Measurements from ENCODE around the gene SLC28A3. TPM values are rescaled to one million over a fixed set of nuclear protein-coding genes. Genes with fewer than 3 reads are reported as not detected.

SLC28A3 gene
- total RNA-seq, 1 experiment from 2014 or later, result not detected

GRCh38 chr9:84285381-84285780 lies 55.2 kb downstream of the SLC28A3 start:
- no peaks in the 10 kb centered on the region for H3K4me1 ChIP-seq (ENCODE audit: control insufficient read depth, insufficient read depth, low read length)
- H3K36me3 ChIP-seq (ENCODE audit: control insufficient read depth, insufficient read depth, low read length), result no peaks in the 10 kb centered on the region
- no peak for ATAC-seq
- TF ChIP-seq CTCF (IDR thresholded peaks at IDR 0.05) (no peak), REST (IDR thresholded peaks at IDR 0.05; ENCODE audit: insufficient read depth in 1 of 2, low read depth in 2 of 2, low read length in 1 of 2) (no peak), SIN3A (IDR thresholded peaks at IDR 0.05; ENCODE audit: borderline replicate concordance, insufficient read depth, low read depth, low read length) (no peak), TCF7L2 (IDR thresholded peaks at IDR 0.05; ENCODE audit: low read depth, low read length) (no peak), POLR2AphosphoS5 (IDR thresholded peaks at IDR 0.05; ENCODE audit: low read depth, low read length) (no peak)
- DNase-seq (ENCODE audit: low read depth, low spot score), result no peak
- no peak overlapping the region for H3K4me3 ChIP-seq (ENCODE audit: low read depth in 2 of 2, low read length in 2 of 2)
- H3K27ac ChIP-seq (ENCODE audit: low read length), result no peak overlapping the region
- CTCF ChIA-PET, result no interaction called here
- POLR2A ChIA-PET, result no interaction called here
- no peaks in the 10 kb centered on the region for H3K9me3 ChIP-seq (ENCODE audit: control insufficient read depth, insufficient read depth, low read depth, low read length)
- no TSS peak for BruUV-seq (replicated peaks)
- in situ Hi-C loops (cut with HindIII; ENCODE audit: low pct_unique_long_range_greater_than_20kb, low sequenced_read_pairs), result no loop called here
- no peaks in the 10 kb centered on the region; the same call in 1 of the 2 replicates for H3K27me3 ChIP-seq (ENCODE audit: control insufficient read depth, insufficient read depth, low read length)
- intact Hi-C loops (cut with micrococcal nuclease; ENCODE audit: unreplicated experiment), result no loop called here

GRCh38 chr9:84283946-84284345 lies 56.6 kb downstream of the SLC28A3 start:
- no peaks in the 10 kb centered on the region for H3K4me1 ChIP-seq (ENCODE audit: control insufficient read depth, insufficient read depth, low read length)

More at GRCh38 chr9:84283946-84284345, 56.6 kb downstream of the SLC28A3 start:
- TF ChIP-seq TCF7L2 (IDR thresholded peaks at IDR 0.05; ENCODE audit: low read depth, low read length), result no peak
- no peak for TF ChIP-seq CTCF (IDR thresholded peaks at IDR 0.05)
- no TSS peak for BruUV-seq (replicated peaks)
- intact Hi-C loops (cut with micrococcal nuclease; ENCODE audit: unreplicated experiment), result no loop called here
- H3K9me3 ChIP-seq (ENCODE audit: control insufficient read depth, insufficient read depth, low read depth, low read length), result no peaks in the 10 kb centered on the region
- ATAC-seq, result no peak
- ChIA-PET POLR2A (no interaction called here), CTCF (no interaction called here)
- in situ Hi-C loops (cut with HindIII; ENCODE audit: low pct_unique_long_range_greater_than_20kb, low sequenced_read_pairs), result no loop called here
- no peaks in the 10 kb centered on the region; the same call in 1 of the 2 replicates for H3K27me3 ChIP-seq (ENCODE audit: control insufficient read depth, insufficient read depth, low read length)
- H3K4me3 ChIP-seq (ENCODE audit: low read depth in 2 of 2, low read length in 2 of 2), result no peak overlapping the region
- H3K27ac ChIP-seq (ENCODE audit: low read length), result no peak overlapping the region
- H3K36me3 ChIP-seq (ENCODE audit: control insufficient read depth, insufficient read depth, low read length), result no peaks in the 10 kb centered on the region
- DNase-seq (ENCODE audit: low read depth, low spot score), result no peak
